ENCODE measurements around the gene SMAD1. TPM values are rescaled to one million over a fixed set of nuclear protein-coding genes. Genes with fewer than 3 reads are reported as not detected.

Gene SMAD1
- polyA plus RNA-seq, 2 of the 4 experiments (the other 2 are of a cell fraction), result 9.9 to 23.9 TPM

DNA sequence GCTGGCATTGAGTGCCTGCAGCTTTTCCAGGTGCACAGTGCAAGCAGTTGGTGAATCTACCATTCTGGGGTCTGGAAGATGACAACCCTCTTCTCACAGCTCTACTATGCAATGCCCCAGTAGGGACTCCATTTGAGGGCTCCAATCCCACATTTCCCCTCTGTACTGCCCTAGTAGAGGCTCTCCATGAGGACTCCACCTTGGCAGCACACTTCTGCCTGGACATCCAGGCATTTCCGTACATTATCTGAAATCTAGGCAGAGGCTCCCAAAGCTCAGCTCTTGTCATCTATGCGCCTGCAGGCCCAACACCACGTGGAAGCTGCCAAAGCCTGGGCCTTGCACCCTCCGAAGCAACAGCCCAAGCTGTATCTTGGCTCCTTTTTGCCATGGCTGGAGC, 8.4 kb upstream of the SMAD1 start:
- Histone ChIP-seq H3K4me2 (no peak overlapping the region), H3K4me1 (no peaks in the 10 kb centered on the region), H3K9me3 (0 out of 3 replicates have a peak, but pooled peaks cover 3% of the 10 kb centered on the region), H3K27ac (no peak overlapping the region), H3K4me3 (no peak overlapping the region)
- no peak for FAIRE-seq
- TF ChIP-seq TP53 (CRISPR knock-in tag; IDR thresholded peaks at IDR 0.05), result no peak
- TF ChIP-seq USF2 (IDR thresholded peaks at IDR 0.05), result no peak
- TF ChIP-seq RFX5 (IDR thresholded peaks at IDR 0.05), result no peak
- TF ChIP-seq FOXS1 (CRISPR knock-in tag; IDR thresholded peaks at IDR 0.05), result no peak
- no peak for TF ChIP-seq PHF8 (IDR thresholded peaks at IDR 0.05; ENCODE audit: borderline replicate concordance, low read depth)
- TF ChIP-seq HEYL (CRISPR knock-in tag; IDR thresholded peaks at IDR 0.05), result no peak
- no peak for TF ChIP-seq RARB (CRISPR knock-in tag; IDR thresholded peaks at IDR 0.05)
- no peak for TF ChIP-seq RNF2 (IDR thresholded peaks at IDR 0.05; ENCODE audit: borderline replicate concordance, low read depth)
- no peak for TF ChIP-seq NPAS2 (CRISPR knock-in tag; IDR thresholded peaks at IDR 0.05; ENCODE audit: borderline replicate concordance)
- no peak for TF ChIP-seq CEBPB (IDR thresholded peaks at IDR 0.05)
- TF ChIP-seq HOXB13 (CRISPR knock-in tag; IDR thresholded peaks at IDR 0.05; ENCODE audit: low read depth), result no peak
- no peak for TF ChIP-seq FOSB (CRISPR knock-in tag; IDR thresholded peaks at IDR 0.05)
- TF ChIP-seq KDM5A (IDR thresholded peaks at IDR 0.05), result no peak
- TF ChIP-seq, protein P1, sequence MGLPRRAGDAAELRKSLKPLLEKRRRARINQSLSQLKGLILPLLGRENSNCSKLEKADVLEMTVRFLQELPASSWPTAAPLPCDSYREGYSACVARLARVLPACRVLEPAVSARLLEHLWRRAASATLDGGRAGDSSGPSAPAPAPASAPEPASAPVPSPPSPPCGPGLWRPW (IDR thresholded peaks at IDR 0.05), result no peak
- ATAC-seq, result no peak
- 80% methylated on average over 1 of the region's 4 CpGs for WGBS (ENCODE audit: missing lambda C conversion rate)
- no peak for DNase-seq (ENCODE audit: low read depth in 1 of 2, low spot score in 1 of 2)
- ChIA-PET POLR2A (interaction anchor here (0.7 kb wide), 1 partner anchor 117 kb away, joined by 3 read pairs; no protein-coding TSS in a partner anchor), CTCF (interaction anchor here (1.7 kb wide), 1 partner anchor 10 kb away, joined by 4 read pairs; no protein-coding TSS in a partner anchor)

GRCh38 chr4:145480257-145480656, 1.4 kb upstream of the SMAD1 start:
- ChIA-PET CTCF (no interaction called here), POLR2A (no interaction called here)
- TF ChIP-seq JUNB (IDR thresholded peaks at IDR 0.05), result no peak
- no peak for TF ChIP-seq ZSCAN20 (CRISPR knock-in tag; IDR thresholded peaks at IDR 0.05)
- no peak for TF ChIP-seq CBX8 (IDR thresholded peaks at IDR 0.05)
- no peak for TF ChIP-seq USF2 (IDR thresholded peaks at IDR 0.05)
- no peak for TF ChIP-seq RARB (CRISPR knock-in tag; IDR thresholded peaks at IDR 0.05)
- TF ChIP-seq FOSL2 (IDR thresholded peaks at IDR 0.05), result no peak
- TF ChIP-seq FOSL2 (CRISPR knock-in tag; IDR thresholded peaks at IDR 0.05), result no peak
- TF ChIP-seq RFX5 (IDR thresholded peaks at IDR 0.05), result no peak
- TF ChIP-seq TFCP2L1 (CRISPR knock-in tag; IDR thresholded peaks at IDR 0.05), result no peak
- TF ChIP-seq RNF2 (IDR thresholded peaks at IDR 0.05; ENCODE audit: borderline replicate concordance, low read depth), result no peak
- no peak for TF ChIP-seq CTCF (IDR thresholded peaks at IDR 0.05)
- no peak for TF ChIP-seq NFE2L2 (conservative IDR thresholded peaks at IDR 0.05; ENCODE audit: low read length)
- TF ChIP-seq, protein P2, sequence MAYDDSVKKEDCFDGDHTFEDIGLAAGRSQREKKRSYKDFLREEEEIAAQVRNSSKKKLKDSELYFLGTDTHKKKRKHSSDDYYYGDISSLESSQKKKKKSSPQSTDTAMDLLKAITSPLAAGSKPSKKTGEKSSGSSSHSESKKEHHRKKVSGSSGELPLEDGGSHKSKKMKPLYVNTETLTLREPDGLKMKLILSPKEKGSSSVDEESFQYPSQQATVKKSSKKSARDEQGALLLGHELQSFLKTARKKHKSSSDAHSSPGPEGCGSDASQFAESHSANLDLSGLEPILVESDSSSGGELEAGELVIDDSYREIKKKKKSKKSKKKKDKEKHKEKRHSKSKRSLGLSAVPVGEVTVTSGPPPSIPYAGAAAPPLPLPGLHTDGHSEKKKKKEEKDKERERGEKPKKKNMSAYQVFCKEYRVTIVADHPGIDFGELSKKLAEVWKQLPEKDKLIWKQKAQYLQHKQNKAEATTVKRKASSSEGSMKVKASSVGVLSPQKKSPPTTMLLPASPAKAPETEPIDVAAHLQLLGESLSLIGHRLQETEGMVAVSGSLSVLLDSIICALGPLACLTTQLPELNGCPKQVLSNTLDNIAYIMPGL (CRISPR knock-in tag; IDR thresholded peaks at IDR 0.05; ENCODE audit: borderline replicate concordance), result no peak
- TF ChIP-seq NR3C1 (IDR thresholded peaks at IDR 0.05), result no peak
- FAIRE-seq (no peak), ATAC-seq (no peak), DNase-seq (ENCODE audit: low read depth in 1 of 2, low spot score in 1 of 2) (no peak)
- Histone ChIP-seq H3K27ac (no peak overlapping the region), H3K4me3 (no peak overlapping the region), H3K4me1 (peaks cover 13% of the 10 kb centered on the region; the same call in 2 of the 3 replicates), H3K9me3 (no peaks in the 10 kb centered on the region), H3K4me2 (no peak overlapping the region; the same call in 2 of the 3 replicates)
- 41% methylated on average over 1 of the region's 1 CpG for WGBS (ENCODE audit: missing lambda C conversion rate)
